ENCODE results near the gene FKTN.

Gene FKTN

DNA sequence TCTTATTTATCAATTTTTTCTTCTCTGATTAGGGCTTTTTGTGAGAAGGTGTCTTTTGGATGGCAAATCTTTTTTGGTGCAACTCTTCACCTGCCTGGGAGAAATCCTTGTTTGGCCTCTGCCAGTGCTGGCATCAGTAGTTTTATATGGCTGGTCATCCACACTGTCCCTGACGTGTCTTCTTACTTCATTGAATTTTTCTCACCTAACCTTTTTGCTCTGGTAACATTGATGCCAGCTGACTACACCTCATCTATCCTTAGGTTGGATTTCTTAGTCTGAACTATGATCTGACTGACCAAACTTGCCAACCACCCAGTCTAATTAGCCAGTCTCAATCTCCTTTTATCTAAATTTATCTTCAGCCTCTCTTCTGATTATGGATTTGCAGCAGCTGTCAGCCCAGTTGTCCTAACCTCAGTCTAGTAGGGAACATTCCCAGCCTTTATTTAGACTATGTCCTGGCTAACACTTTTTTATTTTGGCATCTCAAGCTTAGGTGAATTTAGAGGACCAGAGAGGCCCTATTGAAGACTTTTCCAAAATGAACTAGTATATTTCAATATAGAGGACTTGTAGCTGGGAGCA lies 125.9 kb downstream of the FKTN start:
- Histone ChIP-seq H3K4me1 (ENCODE audit: low read length) (no peaks in the 10 kb centered on the region), H3K27me3 (replicated peaks; ENCODE audit: insufficient read depth, low read length) (no peaks in the 10 kb centered on the region), H3K9me3 (replicated peaks; ENCODE audit: insufficient read depth, low read length) (no peaks in the 10 kb centered on the region), H3K4me3 (ENCODE audit: low read length) (no peak overlapping the region), H3K4me2 (ENCODE audit: low read depth, low read length) (no peak overlapping the region), H4K20me1 (ENCODE audit: insufficient read depth, low read length) (no peaks in the 10 kb centered on the region), H3K27ac (ENCODE audit: low read length) (no peak overlapping the region), H3F3A (ENCODE audit: insufficient read depth, low read length) (no peaks in the 10 kb centered on the region), H3K9me2 (replicated peaks; ENCODE audit: insufficient read depth, low read length) (no peaks in the 10 kb centered on the region), H2AFZ (ENCODE audit: low read length) (no peak overlapping the region), H3K36me3 (replicated peaks; ENCODE audit: insufficient read depth, low read length) (no peaks in the 10 kb centered on the region), H3K79me2 (ENCODE audit: low read length) (no peaks in the 10 kb centered on the region), H3K9ac (ENCODE audit: low read length) (no peak overlapping the region)
- DNase-seq: no peak
- TF ChIP-seq, protein P1, sequence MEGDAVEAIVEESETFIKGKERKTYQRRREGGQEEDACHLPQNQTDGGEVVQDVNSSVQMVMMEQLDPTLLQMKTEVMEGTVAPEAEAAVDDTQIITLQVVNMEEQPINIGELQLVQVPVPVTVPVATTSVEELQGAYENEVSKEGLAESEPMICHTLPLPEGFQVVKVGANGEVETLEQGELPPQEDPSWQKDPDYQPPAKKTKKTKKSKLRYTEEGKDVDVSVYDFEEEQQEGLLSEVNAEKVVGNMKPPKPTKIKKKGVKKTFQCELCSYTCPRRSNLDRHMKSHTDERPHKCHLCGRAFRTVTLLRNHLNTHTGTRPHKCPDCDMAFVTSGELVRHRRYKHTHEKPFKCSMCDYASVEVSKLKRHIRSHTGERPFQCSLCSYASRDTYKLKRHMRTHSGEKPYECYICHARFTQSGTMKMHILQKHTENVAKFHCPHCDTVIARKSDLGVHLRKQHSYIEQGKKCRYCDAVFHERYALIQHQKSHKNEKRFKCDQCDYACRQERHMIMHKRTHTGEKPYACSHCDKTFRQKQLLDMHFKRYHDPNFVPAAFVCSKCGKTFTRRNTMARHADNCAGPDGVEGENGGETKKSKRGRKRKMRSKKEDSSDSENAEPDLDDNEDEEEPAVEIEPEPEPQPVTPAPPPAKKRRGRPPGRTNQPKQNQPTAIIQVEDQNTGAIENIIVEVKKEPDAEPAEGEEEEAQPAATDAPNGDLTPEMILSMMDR (IDR thresholded peaks at IDR 0.05; ENCODE audit: low read length): no peak
- TF ChIP-seq EZH2phosphoT487 (IDR thresholded peaks at IDR 0.05; ENCODE audit: low read length) (no peak), EZH2 (optimal IDR thresholded peaks at IDR 0.05; ENCODE audit: low read depth, low read length) (no peak)

DNA sequence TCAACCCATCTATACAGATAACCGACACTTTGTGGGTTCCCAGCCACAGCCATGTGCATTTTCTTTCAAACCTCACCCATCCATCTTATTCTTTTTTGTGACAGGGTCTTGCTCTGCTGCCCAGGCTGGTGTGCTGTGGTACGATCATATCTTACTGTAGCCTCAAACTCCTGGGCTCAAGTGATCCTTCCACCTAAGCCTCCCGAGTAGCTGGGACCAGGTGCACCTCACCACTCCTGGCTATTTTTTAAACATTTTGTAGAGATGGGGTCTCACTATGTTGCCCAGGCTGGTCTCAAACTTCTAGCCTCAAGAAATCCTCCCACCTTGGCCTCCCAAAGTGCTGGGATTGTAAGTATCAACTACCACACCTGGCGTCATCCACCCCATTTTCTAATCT lies 129.0 kb downstream of the FKTN start:
- Histone ChIP-seq H3K27ac (ENCODE audit: low read length) (no peak overlapping the region), H3K9ac (ENCODE audit: low read length) (no peak overlapping the region), H2AFZ (ENCODE audit: low read length) (no peak overlapping the region), H3K27me3 (replicated peaks; ENCODE audit: insufficient read depth, low read length) (no peaks in the 10 kb centered on the region), H3K9me3 (replicated peaks; ENCODE audit: insufficient read depth, low read length) (no peaks in the 10 kb centered on the region), H3K36me3 (replicated peaks; ENCODE audit: insufficient read depth, low read length) (no peaks in the 10 kb centered on the region), H3K4me1 (ENCODE audit: low read length) (no peaks in the 10 kb centered on the region), H3K9me2 (replicated peaks; ENCODE audit: insufficient read depth, low read length) (no peaks in the 10 kb centered on the region), H3K79me2 (ENCODE audit: low read length) (no peaks in the 10 kb centered on the region), H3K4me3 (ENCODE audit: low read length) (no peak overlapping the region), H3K4me2 (ENCODE audit: low read depth, low read length) (no peak overlapping the region), H3F3A (ENCODE audit: insufficient read depth, low read length) (no peaks in the 10 kb centered on the region), H4K20me1 (ENCODE audit: insufficient read depth, low read length) (no peaks in the 10 kb centered on the region)
- TF ChIP-seq EZH2phosphoT487 (IDR thresholded peaks at IDR 0.05; ENCODE audit: low read length): no peak
- no peak for TF ChIP-seq EZH2 (optimal IDR thresholded peaks at IDR 0.05; ENCODE audit: low read depth, low read length)
- TF ChIP-seq, protein P1 (IDR thresholded peaks at IDR 0.05; ENCODE audit: low read length): no peak
- no peak for DNase-seq

Data from MM.1S (cell line).